HFFc6 (cell line): Measurements from ENCODE around the gene NME3. TPM values are rescaled to one million over a fixed set of nuclear protein-coding genes. Genes with fewer than 3 reads are reported as not detected.

ENCODE experiments used
- DNase-seq: peaks from one replicate; pipeline ENCODE4 v3.0.0-alpha.2; 2018
- H3K27ac Mint-ChIP-seq: 2 replicates; pipeline ENCODE4 v1.8.0; 2020; ENCODE audit warnings: mild to moderate bottlenecking, mixed read lengths
- H3K27me3 Mint-ChIP-seq: 2 replicates; pipeline ENCODE4 v1.8.0; 2021; ENCODE audit warnings: mild to moderate bottlenecking, moderate library complexity, mixed read lengths; ENCODE audit not compliant: insufficient read depth
- H3K36me3 Mint-ChIP-seq: 2 replicates; pipeline ENCODE4 v1.8.0; 2021; ENCODE audit warnings: low read depth, mixed read lengths
- H3K4me1 Mint-ChIP-seq: 2 replicates; pipeline ENCODE4 v1.8.0; 2020; ENCODE audit warnings: low read depth, mixed read lengths
- H3K4me3 Mint-ChIP-seq: 2 replicates; pipeline ENCODE4 v1.8.0; 2020; ENCODE audit warnings: mild to moderate bottlenecking, moderate library complexity, mixed read lengths
- H3K9me3 Mint-ChIP-seq: 2 replicates; pipeline ENCODE4 v1.8.0; 2020; ENCODE audit warnings: mild to moderate bottlenecking, mixed read lengths
- CTCF ChIP-seq: fragments of 200-600 bp; sonication (generic); IDR thresholded peaks from 2 replicates; pipeline ENCODE4 v1.5.0; 2021; ENCODE audit warnings: antibody characterized with exemption, mild to moderate bottlenecking
- total RNA-seq, 6 experiments: library from RNA; stranded (reverse); fragmentation: NEBNext Ultra II Directional; extraction: Animal tissue kit (Norgen Biotek cat#: 25700); gene quantifications; 2 replicates in 1 of 6; 3 replicates in 5 of 6; pipeline ENCODE4 v1.2.3, GENCODE V29; 2021

The NME3 gene
- total RNA-seq, 6 experiments from 2014 or later = 28.2 to 61.0 (median 31.3) TPM

- Mint-ChIP-seq H3K36me3 (peaks cover 15% of the 10 kb centered on the region), H3K27me3 (peaks cover 2% of the 10 kb centered on the region; the same call in 1 of the 2 replicates), H3K27ac (no peak overlapping the region), H3K9me3 (no peaks in the 10 kb centered on the region), H3K4me1 (no peaks in the 10 kb centered on the region), H3K4me3 (no peak overlapping the region)
- DNase-seq = no peak
- no peak for TF ChIP-seq CTCF
Observed at GRCh38 chr16:1731073-1731472, 40.3 kb downstream of the NME3 start.

GRCh38 chr16:1729445-1729844 is 41.9 kb downstream of the NME3 start:
- Mint-ChIP-seq H3K4me1 (no peaks in the 10 kb centered on the region), H3K36me3 (peaks cover 15% of the 10 kb centered on the region), H3K27ac (no peak overlapping the region), H3K9me3 (no peaks in the 10 kb centered on the region), H3K4me3 (no peak overlapping the region), H3K27me3 (peaks cover 2% of the 10 kb centered on the region; the same call in 1 of the 2 replicates)
- DNase-seq = no peak
- TF ChIP-seq CTCF = no peak

- Mint-ChIP-seq H3K4me1 (no peaks in the 10 kb centered on the region), H3K4me3 (no peak overlapping the region), H3K27me3 (no peaks in the 10 kb centered on the region)
Observed at GRCh38 chr16:1729026-1729425, 42.3 kb downstream of the NME3 start.

GRCh38 chr16:1727651-1728624 is 43.4 kb downstream of the NME3 start:
- no peak overlapping the region for H3K27ac Mint-ChIP-seq
- H3K4me1 Mint-ChIP-seq = peaks cover 8% of the 10 kb centered on the region
- no peak overlapping the region for H3K4me3 Mint-ChIP-seq
- TF ChIP-seq CTCF = no peak
- H3K9me3 Mint-ChIP-seq = no peaks in the 10 kb centered on the region
- no peaks in the 10 kb centered on the region for H3K27me3 Mint-ChIP-seq
- peaks cover 15% of the 10 kb centered on the region for H3K36me3 Mint-ChIP-seq
- DNase-seq = no peak

More at GRCh38 chr16:1729026-1729425, 42.3 kb downstream of the NME3 start:
- no peak for DNase-seq
- TF ChIP-seq CTCF = no peak
- peaks cover 15% of the 10 kb centered on the region for H3K36me3 Mint-ChIP-seq
- no peaks in the 10 kb centered on the region for H3K9me3 Mint-ChIP-seq
- no peak overlapping the region for H3K27ac Mint-ChIP-seq

- no peak for DNase-seq
- H3K4me3 Mint-ChIP-seq = no peak overlapping the region
Observed at GRCh38 chr16:1726661-1727502, 44.5 kb downstream of the NME3 start.

More at GRCh38 chr16:1726661-1727502, 44.5 kb downstream of the NME3 start:
- Mint-ChIP-seq H3K4me1 (peaks cover 15% of the 10 kb centered on the region), H3K27me3 (peaks cover 4% of the 10 kb centered on the region; the same call in 1 of the 2 replicates), H3K9me3 (no peaks in the 10 kb centered on the region), H3K36me3 (peaks cover 17% of the 10 kb centered on the region), H3K27ac (no peak overlapping the region; the same call in 1 of the 2 replicates)
- no peak for TF ChIP-seq CTCF
